Loucy (cell line): ENCODE results near the gene MT1A.

Experiments used
- EZH2phosphoT487 ChIP-seq: fragments of 200-600 bp; IDR thresholded peaks from 2 replicates; pipeline ENCODE4 v1.6.1; 2018; ENCODE audit warnings: antibody characterized with exemption, mild to moderate bottlenecking, moderate library complexity, borderline replicate concordance
- TF ChIP-seq, protein P1 (sequence below): fragments of 200-600 bp; sonication (generic); conservative IDR thresholded peaks from 2 replicates; pipeline ENCODE4 v1.5.1; 2014; ENCODE audit warnings: mild to moderate bottlenecking, antibody characterized with exemption, low read length

DNA sequence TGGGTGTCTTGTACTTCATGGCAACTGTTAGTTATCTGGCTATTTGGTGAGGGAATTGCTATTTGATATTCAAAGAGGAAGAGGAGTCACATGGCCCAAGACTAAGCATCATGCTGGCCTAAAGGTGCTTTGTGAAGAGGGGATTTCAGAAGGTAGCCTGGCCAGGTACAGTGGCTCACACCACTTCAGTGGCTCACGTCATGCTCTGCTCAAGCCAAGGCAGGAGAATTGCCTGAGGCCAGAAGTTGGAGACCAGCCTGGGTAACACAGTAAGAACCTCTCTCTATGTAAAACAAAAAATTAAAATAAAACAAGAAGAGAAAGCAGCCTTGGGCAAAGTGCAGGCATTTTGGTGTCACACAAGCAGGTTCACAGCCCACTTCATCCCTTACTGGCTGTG lies 6.8 kb downstream of the MT1A start:
- TF ChIP-seq, protein P1, sequence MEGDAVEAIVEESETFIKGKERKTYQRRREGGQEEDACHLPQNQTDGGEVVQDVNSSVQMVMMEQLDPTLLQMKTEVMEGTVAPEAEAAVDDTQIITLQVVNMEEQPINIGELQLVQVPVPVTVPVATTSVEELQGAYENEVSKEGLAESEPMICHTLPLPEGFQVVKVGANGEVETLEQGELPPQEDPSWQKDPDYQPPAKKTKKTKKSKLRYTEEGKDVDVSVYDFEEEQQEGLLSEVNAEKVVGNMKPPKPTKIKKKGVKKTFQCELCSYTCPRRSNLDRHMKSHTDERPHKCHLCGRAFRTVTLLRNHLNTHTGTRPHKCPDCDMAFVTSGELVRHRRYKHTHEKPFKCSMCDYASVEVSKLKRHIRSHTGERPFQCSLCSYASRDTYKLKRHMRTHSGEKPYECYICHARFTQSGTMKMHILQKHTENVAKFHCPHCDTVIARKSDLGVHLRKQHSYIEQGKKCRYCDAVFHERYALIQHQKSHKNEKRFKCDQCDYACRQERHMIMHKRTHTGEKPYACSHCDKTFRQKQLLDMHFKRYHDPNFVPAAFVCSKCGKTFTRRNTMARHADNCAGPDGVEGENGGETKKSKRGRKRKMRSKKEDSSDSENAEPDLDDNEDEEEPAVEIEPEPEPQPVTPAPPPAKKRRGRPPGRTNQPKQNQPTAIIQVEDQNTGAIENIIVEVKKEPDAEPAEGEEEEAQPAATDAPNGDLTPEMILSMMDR, result no peak
- TF ChIP-seq EZH2phosphoT487, result no peak
